ENCODE data around the gene EFHD1.
"Not testable (repeated sequence)": the region's sequence is repeated elsewhere in the genome, so short reads cannot be mapped to it uniquely, and the experiment has no call there.

The EFHD1 gene

DNA sequence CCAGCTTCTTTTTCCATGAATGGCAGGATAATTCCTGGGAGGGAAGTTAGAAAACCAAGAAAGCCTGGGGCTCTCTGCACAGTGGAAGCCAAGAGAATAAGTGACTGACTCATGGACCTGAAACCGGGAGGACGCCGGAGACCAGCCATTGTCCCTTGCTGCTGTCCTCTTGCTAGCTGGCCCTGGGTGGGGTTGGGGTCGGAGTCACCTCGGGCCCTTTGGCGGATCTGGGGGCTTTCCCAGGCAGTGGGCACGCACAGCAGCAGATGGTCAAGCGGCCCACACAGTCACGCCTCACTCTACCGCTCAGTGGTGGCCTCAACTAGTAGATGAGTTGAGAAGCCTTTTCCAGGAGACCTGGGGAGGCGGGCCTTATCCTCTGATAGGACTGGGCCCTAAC is 15.6 kb downstream of the EFHD1 start:
- no peak for DNase-seq (ENCODE audit: low read depth in 3 of 3)

DNA sequence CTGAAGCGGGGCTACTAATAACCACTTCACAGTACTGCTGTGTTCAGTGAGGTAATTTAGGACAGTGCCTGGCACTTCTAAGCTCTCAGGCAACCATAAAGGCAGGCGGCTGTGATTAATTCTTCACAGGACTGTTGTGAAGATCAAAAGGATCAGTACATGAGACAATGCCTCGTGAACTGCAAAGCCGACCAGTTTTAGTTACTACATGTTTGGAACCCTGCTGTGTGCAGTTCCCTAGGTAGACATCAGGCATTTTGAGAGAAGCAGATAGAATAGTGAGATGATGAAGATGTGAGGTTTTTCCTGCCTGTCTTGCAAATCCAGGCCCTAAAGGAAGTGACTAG is 19.1 kb downstream of the EFHD1 start:
- DNase-seq (ENCODE audit: low read depth in 3 of 3), result no peak

DNA sequence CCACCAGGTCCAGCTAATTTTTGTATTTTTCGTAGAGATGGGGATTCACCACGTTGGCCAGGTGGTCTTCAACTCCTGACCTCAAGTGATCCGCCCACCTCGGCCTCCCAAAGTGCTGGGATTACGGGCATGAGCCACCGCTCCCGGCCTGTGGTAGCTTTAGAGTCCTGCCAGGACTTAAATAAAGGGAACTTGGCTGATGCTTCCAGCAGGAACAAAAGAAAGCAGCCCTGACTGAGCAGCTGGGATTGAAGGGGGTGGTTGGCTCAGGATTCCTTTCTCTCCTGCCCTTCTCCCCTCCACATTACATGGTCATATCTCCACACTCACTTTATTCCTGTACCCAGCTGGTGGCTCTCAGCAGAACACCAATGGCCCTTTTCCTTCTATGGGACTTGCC is 20.0 kb downstream of the EFHD1 start:
- DNase-seq (ENCODE audit: low read depth in 3 of 3), result no peak

DNA sequence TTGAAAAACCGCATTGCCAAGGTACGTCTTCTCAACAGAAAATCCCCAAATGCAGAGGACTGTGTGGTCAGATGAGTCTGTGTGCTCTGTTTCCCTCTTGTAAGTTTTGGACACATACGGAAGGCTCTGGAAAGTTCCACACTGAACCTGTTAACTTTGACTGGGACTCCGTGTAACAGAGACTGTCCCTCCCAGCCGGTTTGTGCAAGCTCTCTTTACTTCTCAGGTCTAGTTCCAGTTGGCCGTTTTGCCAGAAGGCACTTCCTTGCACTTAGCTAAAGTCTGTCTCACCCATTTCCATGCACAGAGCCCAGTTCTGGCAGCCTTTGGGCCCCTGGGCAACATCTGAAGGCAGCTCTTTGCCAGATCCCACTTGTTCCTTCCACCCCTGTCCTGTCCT is 22.0 kb downstream of the EFHD1 start:
- no peak for DNase-seq (ENCODE audit: low read depth in 3 of 3)

DNA sequence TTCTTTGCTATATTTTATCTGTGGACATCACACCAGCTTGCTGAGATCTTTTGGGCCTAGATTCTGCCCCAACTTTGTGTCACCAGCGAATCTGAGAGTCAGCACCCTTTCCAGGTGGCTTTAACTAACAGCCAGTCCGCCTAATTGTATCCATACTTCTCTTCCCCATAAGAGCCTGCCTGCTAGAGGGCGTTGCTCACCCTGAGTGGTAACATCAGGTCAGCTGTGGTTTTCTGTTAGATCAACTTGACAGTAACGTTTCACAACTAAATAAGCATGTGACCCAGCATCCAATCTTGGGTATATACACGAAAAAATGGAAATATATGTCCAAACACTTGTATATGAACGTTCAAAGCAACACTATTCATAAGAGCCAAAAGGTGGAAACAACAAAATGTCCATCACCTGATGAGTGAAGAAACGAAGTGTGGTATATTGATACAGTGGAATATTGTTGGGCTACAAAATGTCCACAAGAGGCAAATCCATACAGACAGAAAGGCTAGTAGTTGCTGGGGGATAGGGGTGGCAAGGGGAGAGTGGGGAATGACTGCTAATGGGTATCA is 24.9 kb downstream of the EFHD1 start:
- no peak for DNase-seq (ENCODE audit: low read depth in 3 of 3)

DNA sequence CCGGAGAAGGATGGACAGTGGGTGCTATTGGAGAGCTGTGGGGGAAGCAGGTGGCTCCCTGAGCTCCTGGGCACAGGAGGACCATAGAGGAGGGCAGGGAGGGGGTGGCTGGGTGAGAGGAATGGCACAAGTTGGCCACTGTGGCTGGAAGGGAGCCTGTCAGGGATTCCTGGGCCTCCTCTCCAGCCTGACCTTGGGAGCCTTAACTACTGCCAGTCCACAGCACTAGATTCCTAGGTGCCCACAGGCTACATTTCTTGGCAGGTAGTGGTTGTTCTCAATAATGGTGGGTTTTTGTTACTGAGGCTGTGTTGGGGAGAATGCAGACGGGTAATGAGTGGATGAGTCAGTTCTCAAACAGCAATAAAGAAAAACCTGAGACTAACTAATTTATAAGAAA is 26.0 kb downstream of the EFHD1 start:
- DNase-seq (ENCODE audit: low read depth in 3 of 3), result no peak

DNA sequence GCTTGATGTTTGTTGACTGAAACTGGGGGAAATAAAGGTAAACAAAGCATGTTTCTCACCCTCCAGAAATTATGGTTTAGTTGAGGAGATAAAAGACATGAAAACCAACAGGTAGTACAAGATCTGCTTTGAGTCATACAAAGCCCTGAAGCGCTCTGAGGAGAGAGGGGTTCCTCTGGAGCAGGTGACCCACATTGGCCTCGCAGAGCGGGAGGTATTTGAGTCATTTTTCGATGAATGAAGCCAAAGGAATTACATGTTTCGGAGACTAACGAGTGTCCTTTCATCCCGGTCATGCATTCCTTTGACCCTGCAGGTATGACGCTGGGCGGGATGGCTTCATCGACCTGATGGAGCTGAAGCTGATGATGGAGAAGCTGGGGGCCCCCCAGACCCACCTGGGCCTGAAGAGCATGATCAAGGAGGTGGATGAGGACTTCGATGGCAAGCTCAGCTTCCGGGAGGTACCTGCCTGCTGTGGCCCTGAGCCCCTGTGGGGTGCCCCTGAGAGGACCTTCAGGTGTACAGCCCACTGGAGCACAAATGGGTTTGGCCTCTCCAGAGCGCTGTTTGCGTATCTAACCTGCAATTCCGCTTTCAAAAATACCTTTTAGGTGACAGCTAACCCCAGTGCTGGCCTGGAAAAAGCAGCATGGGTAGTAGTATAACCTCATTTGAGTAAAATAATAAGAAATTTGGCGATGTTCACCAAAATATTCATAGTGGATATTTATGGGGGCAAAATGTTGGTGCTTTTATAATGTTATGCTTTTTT is 29.3 kb downstream of the EFHD1 start:
- DNase-seq (ENCODE audit: low read depth in 3 of 3), result no peak

DNA sequence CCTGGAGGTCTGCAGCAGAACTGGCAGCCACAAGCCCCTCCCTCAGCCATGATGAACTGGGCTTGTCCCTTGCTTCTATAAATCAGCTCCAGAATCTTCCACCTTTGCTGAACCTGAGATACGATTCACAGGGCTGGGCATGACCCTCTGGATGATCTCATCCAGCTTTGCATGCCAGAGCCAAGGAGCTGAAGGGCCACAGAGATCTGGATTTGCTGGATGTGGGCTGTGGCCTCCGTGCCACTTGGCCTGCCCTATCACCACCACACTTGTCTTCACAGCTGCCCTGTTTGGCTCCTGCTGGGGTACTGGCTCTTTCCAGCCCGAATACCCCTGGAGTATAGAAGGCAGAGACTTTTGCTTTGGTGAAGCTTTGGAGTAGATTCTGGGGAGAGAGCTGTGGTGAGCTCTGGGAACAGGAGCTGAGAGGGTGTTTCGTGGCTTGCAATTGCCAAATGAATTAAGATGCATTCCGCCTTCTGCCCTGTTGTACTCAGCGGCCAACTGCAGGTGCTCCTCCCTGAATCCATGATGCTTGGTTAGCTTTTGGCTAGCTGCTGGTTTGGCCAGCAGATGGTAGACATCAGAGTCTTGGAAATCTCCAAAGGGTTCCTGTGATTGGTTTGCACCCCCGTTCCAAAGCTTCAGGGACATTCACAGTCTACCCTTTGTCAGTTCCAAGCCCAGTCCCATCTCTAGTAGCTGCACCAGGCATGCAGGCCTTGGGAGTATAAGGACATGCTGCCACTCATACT is 32.8 kb downstream of the EFHD1 start:
- no peak for DNase-seq (ENCODE audit: low read depth in 3 of 3)

DNA sequence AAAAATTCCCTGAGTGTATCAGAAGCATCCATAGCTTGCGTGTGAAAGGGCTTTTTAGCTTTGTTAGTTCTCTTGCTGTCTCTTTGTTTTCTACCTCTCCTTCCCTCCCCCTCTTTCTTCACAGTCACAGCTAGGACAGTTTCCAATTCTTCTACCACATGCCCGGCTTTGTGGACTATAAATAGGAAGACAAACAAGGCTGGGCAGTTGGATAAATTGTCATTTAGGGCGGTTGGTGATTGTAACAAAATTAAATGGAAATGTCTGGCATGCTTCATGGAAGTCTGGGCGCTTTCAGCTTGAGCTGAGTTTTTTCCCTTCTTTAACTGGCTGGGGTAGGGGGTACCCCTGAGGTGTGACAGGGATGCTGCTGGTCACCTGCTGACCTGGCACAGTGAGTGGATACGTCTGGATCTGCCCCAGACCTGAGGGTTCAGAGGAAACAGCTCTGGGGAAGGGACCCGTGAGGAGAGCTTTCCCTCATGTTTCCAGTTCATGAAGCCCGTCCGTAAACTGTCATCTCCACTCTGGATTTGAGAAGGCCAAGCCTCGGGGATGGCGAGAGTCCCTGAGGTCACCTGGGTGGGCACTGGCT is 34.7 kb downstream of the EFHD1 start:
- no peak for DNase-seq (ENCODE audit: low read depth in 3 of 3)

DNA sequence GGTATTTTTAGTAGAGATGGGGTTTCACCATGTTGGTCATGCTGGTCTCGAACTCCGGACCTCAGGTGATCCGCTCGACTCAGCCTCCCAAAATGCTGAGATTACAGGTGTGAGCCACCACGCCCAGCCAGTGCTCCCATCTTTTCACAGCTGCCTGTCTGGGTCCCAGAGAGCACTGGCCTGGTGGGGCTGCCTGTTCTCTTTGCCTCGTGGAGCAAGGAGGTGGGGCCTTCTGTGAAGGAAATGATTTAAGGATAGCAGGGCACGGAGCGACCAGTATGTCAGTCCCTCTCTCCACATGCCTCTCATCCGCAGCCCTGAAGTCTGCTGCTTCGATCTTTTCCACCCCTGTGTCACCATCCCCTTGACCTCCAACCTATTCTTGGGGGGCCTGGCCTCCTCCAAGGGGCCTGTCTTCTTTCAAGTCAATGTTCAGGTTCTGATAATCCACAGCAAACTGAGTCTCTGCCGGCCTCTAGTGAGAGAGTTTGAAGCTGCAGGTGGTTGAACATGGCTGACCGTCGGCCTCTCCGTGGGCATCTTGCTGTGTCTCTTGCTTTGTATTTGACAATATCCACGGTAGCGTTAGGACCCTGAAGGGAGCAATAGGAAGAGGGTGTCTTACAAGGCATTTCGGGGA is 35.5 kb downstream of the EFHD1 start:
- no peak for DNase-seq (ENCODE audit: low read depth in 3 of 3)

DNA sequence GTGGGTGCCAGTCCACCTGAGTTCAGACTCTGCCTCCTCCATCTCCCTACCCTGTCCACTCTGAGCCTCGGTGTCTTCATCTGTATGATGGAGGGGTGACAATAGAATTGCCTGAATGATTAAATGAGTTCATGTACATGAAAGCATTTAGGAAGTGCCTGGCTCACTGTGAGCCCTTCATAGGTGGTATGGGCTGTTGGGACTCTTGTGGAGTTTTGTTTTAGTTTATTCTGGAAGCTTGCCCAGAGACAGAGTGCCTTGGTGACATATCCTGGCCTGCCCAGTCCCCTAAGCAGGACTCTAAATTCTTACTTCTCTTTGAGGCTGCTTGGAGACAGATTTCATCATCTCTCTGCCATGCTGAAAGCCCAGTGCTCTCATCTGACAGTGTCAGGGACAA is 39.2 kb downstream of the EFHD1 start:
- DNase-seq (ENCODE audit: low read depth in 3 of 3), result no peak

DNA sequence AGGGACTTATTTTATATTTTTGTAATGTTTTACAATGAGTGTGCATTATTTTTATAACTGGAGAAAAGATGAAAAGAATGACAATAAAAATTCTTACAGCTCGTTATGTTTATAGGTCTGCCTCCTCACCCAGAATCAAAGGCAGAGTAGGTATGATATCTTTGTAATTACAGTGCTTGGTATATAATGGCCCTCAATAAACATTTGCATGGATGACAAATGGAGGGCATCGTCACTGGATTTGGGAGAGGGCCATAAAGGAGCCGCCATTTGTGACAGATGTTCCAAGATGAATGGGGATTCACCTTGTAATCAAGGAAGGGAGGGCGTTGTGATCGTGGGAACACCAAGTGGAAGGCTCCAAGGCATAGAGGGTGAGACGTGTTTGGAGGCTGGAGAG is 41.1 kb downstream of the EFHD1 start:
- no peak for DNase-seq (ENCODE audit: low read depth in 3 of 3)

DNA sequence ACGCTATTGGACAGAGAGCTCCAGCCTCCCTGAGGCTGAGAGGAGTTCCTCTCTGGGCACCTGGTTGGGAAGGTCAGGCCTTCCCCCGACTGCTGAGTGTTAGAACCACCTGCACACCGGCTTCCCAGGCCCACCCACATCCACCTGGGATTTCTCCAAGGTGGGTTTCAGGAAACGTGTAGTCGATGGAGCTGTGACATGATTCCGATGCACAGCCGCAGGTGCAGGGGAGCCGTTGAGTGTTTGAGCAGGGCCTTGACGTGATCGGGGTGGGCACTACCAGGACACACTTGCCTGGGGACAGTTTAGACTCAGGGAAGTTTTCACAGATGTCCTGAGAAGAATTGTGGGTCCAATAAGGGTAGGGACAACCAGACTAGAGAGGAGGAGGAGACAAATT is 42.0 kb downstream of the EFHD1 start:
- DNase-seq (ENCODE audit: low read depth in 3 of 3), result no peak

DNA sequence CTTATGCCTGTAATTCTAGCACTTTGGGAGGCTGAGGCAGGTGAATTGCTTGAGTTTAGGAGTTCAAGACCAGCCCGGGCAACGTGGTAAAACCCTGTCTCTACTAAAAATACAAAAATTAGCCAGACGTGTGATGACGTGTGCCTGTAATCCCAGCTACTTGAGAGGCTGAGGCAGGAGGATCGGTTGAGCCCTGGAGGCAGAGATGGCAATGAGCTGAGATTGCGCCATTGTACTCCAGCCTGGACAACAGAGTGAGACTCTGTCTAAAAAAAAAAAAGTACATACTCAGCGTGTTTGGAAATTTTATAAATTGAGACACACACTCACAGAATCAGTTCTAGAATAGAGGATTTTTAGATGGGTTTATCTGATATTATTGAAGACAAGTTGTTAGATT is 46.6 kb downstream of the EFHD1 start:
- DNase-seq (ENCODE audit: low read depth in 3 of 3), result no peak

DNA sequence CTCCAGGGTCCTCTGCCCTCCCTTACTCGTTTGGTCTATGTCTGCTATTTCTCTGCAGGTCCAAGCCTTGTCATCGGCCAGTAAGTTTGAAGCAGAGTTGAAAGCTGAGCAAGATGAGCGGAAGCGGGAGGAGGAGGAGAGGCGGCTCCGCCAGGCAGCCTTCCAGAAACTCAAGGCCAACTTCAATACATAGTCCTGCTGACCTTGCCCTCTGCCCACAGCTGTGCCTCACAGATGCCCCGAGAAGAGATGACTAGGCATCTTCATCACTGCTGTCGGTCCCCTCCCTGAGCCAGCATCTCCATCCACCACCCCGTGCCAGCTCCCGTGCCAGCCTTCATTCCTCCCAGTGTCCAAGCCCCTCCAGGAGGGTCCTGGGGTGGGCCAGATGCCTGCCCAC is 48.1 kb downstream of the EFHD1 start:
- DNase-seq (ENCODE audit: low read depth in 3 of 3), result no peak

DNA sequence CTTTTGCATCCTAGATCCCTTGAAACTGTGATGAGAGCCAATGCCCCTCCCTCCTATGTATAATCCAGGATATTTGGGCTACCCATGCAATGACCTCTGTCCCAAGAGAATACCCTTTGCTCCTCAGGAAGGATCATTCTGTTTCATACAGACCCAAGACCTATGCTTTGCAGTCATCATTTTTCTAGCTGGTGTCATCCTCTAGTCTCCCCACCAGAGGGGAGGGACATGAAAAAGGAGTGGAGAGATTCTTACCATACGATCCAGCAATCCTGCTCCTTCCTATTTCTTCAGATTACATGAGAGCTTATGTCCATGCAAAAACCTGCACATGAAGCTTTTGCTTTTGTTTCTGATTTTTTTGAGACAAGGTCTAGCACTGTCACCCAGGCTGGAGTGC is 50.0 kb downstream of the EFHD1 start:
- no peak for DNase-seq (ENCODE audit: low read depth in 3 of 3)

DNA sequence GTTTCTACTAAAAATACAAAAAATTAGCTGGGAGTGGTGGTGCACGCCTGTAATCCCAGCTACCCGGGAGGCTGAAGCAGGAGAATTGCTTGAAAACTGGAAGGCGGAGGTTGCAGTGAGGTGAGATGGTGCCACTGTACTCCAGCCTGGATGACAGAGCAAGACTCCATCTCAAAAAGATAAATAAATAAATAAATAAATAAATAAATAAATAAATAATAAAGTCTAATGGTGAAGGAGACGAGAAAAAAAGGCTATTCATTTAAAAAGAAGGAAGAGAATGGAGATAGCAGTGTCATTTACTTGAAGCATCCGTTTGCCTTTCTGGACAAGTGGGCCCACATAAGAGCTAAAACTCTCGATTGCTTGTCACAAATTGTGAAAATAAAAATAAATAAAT is 52.0 kb downstream of the EFHD1 start:
- DNase-seq (ENCODE audit: low read depth in 3 of 3), result not testable (repeated sequence)

DNA sequence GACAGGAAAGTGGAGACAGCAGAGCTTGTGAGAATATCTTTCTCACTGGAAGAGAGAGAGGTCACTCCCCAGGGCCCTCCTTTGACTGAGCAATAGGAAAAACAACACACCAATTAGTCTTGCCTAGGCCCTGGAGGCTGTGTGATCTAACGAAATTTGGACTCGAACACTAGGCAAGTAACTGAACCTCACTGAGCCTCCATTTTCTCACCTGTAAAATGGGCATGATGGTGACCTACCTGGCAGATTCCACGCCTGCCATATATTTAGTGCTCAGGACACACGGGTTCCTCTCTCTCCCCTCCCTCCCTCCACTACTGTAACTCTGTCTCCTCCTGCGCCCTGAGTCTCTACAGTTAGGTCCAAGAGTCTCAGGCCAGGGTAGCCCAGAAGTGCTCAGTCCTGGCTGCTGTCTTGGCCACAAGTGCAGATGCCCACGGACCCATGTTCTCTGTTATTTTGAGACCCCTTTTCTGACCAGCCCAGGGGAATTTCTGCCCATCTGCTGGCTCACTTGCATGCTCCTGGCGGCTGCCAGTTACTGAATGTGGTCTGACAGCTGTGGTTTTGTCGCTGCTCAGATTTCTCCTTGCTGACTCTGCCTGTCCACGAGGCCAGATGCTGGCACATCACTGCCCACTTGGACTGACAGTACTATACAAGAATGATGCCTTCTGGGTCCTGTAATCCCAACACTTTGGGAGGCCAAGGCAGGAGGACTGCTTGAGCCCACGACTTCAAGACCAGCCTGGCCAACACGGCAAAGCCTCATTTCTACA is 54.2 kb downstream of the EFHD1 start:
- DNase-seq (ENCODE audit: low read depth in 3 of 3), result no peak

DNA sequence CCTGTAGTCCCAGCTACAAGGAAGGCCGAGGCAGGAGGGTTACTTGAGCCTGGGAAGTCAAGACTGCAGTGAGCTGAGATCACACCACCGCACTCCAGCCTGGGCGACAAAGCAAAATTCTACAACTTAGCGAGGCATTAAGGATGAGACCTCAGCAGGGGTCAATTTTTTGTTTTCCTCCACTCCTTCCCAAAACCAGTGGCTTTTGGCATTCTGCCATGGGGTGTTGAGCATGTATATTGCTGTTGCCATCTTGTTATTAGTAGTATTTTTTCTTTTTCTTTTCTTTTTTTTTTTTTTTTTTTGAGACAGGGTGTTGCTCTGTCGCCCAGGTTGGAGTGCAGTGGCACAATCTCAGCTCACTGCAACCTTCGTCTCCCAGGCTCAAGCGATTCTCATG is 54.8 kb downstream of the EFHD1 start:
- no peak for DNase-seq (ENCODE audit: low read depth in 3 of 3)

DNA sequence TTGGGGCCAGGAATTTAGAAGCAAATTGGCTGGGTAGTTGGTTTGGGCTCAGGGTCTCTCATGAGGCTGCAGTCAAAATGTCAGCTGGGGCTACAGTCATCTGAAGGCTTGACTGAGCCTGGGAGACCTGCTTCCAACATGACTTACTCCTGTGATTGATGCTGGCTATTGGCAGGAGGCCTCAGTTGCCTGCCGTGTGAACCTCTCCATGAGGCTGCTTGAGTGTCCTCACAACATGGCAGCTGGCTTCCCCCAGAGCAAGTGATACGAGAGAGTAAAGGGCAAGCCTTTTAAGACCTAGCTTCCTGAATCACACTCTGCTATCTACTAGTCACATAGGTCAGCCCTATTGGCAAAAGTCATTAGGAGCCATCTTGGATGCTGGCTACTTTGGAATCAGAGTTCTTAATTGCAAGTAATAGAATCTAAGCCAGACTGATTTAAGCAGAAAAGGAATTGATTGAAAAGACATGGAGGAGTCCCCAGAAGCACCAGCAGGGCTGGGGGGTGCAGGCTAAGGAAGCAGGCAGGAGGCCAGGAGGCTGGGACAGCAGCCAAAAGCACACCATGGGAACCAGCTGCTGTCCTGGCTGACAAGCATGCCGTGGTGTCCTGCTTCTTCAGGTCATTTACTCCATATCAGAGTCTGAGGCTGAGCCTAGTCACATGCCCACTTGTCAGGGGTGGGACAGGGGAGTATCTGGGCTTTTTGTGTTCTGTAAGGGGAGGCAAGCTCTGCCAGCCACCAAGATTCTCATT is 55.9 kb downstream of the EFHD1 start:
- no peak for DNase-seq (ENCODE audit: low read depth in 3 of 3)

DNA sequence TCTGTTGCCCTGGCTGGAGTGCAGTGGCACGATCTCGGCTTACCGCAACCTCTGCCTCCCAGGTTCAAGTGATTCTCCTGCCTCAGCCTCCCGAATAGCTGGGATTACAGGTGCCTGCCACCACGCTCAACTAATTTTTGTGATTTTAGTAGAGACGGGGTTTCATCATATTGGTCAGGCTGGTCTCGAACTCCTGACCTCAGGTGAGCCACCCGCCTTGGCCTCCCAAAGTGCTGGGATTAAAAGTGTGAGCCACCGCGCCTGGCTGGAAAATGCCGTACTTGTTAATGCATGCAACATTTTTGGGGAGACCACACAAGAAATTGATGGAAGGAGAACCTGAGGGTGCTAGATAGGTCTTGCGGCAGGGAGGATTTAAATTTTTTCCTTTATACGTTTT is 57.7 kb downstream of the EFHD1 start:
- DNase-seq (ENCODE audit: low read depth in 3 of 3), result not testable (repeated sequence)

Measured in stimulated activated CD4-positive, alpha-beta T cell treated with anti-CD3 and anti-CD28 coated beads, TNF-alpha, amount 100 ng/mL, for 4 hours (primary cell).